ENCODE measurements around the gene GMPR. TPM values are rescaled to one million over a fixed set of nuclear protein-coding genes. Genes with fewer than 3 reads are reported as not detected.
"Not testable (repeated sequence)": the region's sequence is repeated elsewhere in the genome, so short reads cannot be mapped to it uniquely, and the experiment has no call there.

The GMPR gene
- total RNA-seq, 1 donor from 2014 or later: 2.0 TPM

GRCh38 chr6:16262773-16263172, 24.4 kb downstream of the GMPR start:
- DNase-seq (ENCODE audit: extremely low spot score in 2 of 2); H3K4me1 ChIP-seq; H3K36me3 ChIP-seq; H3K4me3 ChIP-seq; H3K27me3 ChIP-seq; H3K9me3 ChIP-seq; intact Hi-C loops (cut with DNase I); H3K27ac ChIP-seq: not testable (repeated sequence)

DNA sequence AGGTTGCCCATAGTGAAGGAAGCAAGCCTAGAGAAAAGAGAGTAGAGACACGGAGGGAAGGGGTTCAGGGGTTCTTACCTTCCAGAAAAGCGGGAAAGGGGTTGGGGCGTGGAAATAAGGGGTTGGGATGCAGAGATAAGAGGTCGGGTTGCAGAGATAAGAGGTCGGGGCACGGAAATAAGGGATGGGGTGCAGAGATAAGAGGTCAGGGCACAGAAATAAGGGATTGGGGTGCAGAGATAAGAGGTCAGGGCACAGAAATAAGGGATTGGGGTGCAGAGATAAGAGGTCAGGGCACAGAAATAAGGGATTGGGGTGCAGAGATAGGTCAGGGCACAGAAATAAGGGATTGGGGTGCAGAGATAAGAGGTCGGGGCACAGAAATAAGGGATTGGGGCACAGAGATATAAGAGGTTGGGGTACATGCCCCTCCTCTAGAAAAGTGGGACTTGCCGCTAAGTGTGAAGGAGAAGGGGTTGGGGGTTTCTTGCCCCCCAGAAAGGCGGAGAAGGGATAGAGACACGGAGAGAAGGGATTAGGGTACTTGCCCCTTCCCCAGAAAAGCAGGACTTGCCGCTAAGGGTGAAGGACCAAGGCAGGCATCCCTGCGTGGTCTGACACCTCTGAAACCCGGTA, 25.2 kb downstream of the GMPR start:
- intact Hi-C loops (cut with DNase I); H3K4me1 ChIP-seq; H3K36me3 ChIP-seq; H3K4me3 ChIP-seq; DNase-seq (ENCODE audit: extremely low spot score in 2 of 2); H3K9me3 ChIP-seq; H3K27me3 ChIP-seq; H3K27ac ChIP-seq: not testable (repeated sequence)

DNA sequence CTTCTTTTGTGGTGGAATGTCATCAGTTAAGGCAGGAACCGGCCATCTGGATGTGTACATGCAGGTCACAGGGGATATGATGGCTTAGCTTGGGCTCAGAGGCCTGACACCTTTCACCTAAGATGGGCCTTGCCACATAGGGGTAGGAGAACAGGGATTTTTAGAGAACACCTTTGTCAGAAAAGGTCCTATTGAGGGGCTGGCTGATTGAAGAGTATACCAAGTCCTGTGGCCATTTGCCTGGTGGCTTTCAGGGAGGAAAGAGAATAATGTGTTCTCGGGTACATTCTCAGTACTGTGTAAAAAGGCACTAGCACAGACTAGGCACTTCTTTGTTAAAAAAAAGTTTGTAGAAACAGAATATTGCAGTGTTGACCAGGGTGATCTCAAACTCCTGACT, 26.4 kb downstream of the GMPR start:
- no peak overlapping the region for H3K27ac ChIP-seq
- DNase-seq (ENCODE audit: extremely low spot score in 2 of 2): no peak
- H3K4me1 ChIP-seq: no peaks in the 10 kb centered on the region

DNA sequence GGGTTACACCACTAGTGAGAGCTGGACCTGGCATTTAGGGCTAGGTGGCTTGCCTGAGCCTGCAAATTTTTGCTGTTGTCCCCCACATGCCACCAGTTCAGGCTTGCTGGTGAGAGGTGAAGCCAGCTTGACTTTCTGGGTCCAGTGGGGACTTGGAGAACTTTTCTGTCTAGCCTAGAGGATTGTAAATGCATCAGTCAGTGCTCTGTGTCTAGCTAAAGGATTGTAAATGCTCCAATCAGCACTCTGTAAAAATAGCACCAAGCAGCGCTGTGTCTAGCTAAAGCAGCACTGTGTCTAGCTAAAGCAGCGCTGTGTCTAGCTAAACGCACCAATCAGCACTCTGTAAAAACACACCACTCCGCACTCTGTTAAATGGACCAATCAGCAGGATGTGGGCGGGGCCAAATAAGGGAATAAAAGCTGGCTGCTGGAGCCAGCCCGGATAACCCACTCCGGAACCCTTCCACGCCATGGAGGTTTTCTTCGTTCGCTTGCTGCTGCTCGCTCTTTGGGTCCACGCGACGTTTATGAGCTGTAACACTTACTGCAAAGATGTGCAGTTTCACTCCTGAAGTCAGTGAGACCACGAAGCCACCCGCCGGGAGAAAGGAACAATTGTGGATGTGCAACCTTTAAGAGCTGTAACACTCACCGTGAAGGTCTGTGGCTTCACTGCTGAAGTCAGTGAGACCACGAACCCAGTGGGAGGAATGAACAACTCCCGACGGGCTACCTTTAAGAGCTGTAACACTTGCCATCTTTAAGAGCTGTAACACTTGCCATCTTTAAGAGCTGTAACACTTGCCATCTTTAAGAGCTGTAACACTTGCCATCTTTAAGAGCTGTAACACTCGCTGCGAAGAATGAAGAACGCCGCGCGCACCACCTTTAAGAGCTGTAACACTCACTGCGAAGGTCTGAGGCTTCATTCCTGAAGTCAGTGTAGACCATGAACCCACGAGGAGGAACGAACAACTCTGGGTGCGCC, 27.3 kb downstream of the GMPR start:
- Histone ChIP-seq H3K27me3 (no peaks in the 10 kb centered on the region), H3K4me1 (no peaks in the 10 kb centered on the region), H3K9me3 (no peaks in the 10 kb centered on the region), H3K4me3 (no peak overlapping the region), H3K27ac (no peak overlapping the region), H3K36me3 (no peaks in the 10 kb centered on the region)
- intact Hi-C loops (cut with DNase I): no loop called here
- DNase-seq (ENCODE audit: extremely low spot score in 2 of 2): no peak
- TF ChIP-seq CTCF (IDR thresholded peaks at IDR 0.05): no peak
- no peak for TF ChIP-seq POLR2AphosphoS5 (IDR thresholded peaks at IDR 0.05; ENCODE audit: insufficient read depth in 1 of 2, low read depth in 1 of 2)
- TF ChIP-seq POLR2A (IDR thresholded peaks at IDR 0.05): no peak

More for the DNA sequence above, 26.4 kb downstream of the GMPR start:
- no peaks in the 10 kb centered on the region for H3K27me3 ChIP-seq
- no peaks in the 10 kb centered on the region for H3K36me3 ChIP-seq
- intact Hi-C loops (cut with DNase I): no loop called here
- no peak overlapping the region for H3K4me3 ChIP-seq
- H3K9me3 ChIP-seq: no peaks in the 10 kb centered on the region
- TF ChIP-seq POLR2A (IDR thresholded peaks at IDR 0.05): no peak
- TF ChIP-seq CTCF (IDR thresholded peaks at IDR 0.05): no peak
- no peak for TF ChIP-seq POLR2AphosphoS5 (IDR thresholded peaks at IDR 0.05; ENCODE audit: insufficient read depth in 1 of 2, low read depth in 1 of 2)

GRCh38 chr6:16267428-16268263, 29.3 kb downstream of the GMPR start:
- Histone ChIP-seq H3K27me3 (no peaks in the 10 kb centered on the region), H3K4me3 (no peak overlapping the region), H3K36me3 (no peaks in the 10 kb centered on the region), H3K4me1 (no peaks in the 10 kb centered on the region), H3K27ac (no peak overlapping the region), H3K9me3 (no peaks in the 10 kb centered on the region)
- TF ChIP-seq CTCF (IDR thresholded peaks at IDR 0.05) (no peak), POLR2AphosphoS5 (IDR thresholded peaks at IDR 0.05; ENCODE audit: insufficient read depth in 1 of 2, low read depth in 1 of 2) (no peak), POLR2A (IDR thresholded peaks at IDR 0.05) (no peak)
- no peak for DNase-seq (ENCODE audit: extremely low spot score in 2 of 2)
- intact Hi-C loops (cut with DNase I): no loop called here

DNA sequence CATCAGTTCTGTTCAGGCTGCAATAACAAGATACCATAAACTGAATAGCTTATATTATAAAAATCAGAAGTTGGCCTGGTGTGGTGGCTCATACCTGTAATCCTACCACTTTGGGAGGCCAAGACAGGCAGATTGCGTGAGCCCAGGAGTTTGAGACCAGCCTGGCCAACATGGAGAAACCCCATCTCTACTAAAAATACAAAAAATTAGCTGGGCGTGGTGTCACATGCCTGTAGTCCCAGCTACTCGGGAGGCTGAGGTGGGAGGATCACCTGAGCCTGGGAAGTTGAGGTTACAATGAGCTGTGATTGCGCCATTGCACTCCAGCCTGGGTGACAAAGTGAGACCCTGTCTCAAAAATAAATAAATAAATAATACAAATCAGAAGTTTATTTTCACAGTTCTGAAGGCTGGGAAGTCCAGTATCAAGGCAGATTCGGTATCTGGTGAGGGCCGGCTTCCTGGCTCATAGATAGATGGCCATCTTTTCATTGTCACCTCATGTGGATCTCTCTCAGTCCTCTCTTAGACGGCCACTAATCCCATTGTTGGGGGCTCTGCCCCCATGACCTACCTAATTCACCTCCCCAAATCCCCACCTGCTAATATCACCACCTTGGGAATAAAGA, 31.2 kb downstream of the GMPR start:
- H3K36me3 ChIP-seq; intact Hi-C loops (cut with DNase I); H3K4me1 ChIP-seq; H3K27me3 ChIP-seq; H3K4me3 ChIP-seq; H3K27ac ChIP-seq; H3K9me3 ChIP-seq; DNase-seq (ENCODE audit: extremely low spot score in 2 of 2): not testable (repeated sequence)
